HG02678 (cell line): ENCODE data around the gene PNPLA7.
"Not testable (repeated sequence)": the region's sequence is repeated elsewhere in the genome, so short reads cannot be mapped to it uniquely, and the experiment has no call there.

ENCODE experiments used
- ATAC-seq: cut with Tn5 transposase; IDR thresholded peaks from one replicate; pipeline ENCODE4 v1.9.1; 2021; ENCODE audit warnings: mild to moderate bottlenecking, moderate library complexity; ENCODE audit not compliant: unreplicated experiment

PNPLA7 gene

DNA sequence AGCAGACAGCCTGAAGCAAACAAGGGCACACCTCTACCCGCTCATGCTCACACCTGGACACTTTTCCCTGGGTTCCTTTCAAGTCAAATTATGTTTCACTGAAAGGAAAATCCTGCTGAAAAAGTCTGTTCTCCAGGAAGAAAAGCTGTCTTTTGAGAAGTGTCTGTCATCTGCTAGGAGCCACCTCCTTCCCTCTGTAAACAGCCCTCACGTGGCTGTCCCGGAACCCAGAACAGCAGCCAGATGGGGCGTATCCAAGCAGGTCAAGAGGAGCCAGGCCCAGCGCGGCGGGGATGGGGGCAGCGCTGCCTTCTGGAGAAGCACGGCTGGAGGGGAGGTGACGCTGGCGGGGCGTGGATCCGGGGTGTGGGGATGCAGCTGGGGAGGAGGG lies at the start of gene PNPLA7:
Gene PNPLA7, minus strand, starts transcription at position 172 of the 391 bp plus-strand sequence. CDS start 205 bp downstream, outside the sequence.
- ATAC-seq = no peak

DNA sequence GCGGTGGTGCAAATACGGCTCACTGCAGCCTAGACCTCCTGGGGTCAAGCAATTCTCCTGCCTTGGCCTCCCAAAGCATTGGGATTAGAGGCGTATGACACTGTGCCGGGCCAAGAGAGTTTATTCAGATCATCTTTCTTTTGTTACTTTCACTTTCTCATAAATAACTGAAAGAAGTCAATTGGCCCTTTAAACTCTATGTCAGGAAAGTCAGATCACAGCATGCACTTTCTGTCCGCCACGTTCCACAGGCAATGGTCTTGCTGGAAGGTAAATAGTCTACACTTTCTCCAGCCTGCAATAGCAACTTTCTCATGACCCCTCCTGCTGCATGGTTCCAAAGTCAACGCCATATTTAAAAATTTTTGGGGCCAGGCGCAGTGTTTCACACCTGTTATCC lies 48.7 kb upstream of the PNPLA7 start:
- no peak for ATAC-seq

DNA sequence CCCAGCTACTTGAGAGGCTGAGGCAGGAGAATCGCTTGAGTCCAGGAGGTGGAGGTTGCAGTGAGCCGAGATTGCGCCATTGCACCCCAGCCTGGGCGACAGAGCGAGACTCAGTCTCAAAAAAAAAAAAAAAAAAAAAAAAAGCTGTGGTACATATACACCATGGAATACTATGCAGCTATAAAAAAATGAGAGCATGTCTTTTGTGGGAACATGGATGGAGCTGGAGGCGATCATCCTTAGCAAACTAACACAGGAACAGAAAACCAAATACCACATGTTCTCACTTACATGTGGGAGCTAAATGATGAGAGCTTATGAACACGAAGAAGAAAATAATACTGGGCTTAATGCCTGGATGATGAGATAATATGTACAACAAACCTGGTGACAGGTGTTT lies 46.4 kb upstream of the PNPLA7 start:
- not testable (repeated sequence) for ATAC-seq

DNA sequence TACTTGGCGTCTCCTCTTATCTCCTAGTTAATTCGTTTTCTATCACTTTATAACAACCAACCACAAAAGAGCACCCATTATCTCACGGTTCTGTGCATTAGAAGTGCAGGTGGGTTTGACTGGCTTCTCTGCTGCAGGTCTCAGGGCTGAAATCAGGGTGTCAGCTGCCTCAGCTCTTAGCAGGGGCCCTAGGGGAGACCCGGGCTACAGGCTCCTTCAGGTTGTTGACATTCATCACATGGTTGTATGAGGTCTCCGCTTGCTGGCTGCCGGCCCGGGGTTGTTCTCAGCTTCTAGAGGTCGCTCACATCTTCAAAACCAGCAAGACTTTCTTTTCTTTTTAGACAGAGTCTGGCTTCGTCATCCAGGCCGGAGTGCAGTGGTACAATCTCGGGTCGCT lies 43.0 kb upstream of the PNPLA7 start:
- no peak for ATAC-seq

DNA sequence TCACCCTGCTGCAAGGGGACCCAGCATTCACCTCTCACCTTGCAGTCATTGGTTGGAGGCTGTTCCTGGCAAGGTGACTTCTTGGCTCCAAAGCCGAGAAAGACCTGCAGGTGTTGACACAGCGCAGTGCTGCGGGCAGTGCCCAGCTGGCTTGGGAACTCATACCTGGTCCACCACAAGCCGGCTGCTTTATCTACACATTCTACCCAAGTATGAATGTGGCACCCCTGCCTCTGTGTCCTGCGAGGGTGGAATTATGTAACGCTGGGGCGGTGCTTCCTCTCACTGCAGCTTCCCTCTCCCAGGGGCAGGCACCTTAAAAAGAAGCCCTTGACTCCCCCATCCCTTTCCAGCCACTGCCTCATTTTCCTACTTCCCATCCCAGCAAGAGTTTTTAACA lies 42.6 kb upstream of the PNPLA7 start:
- ATAC-seq = no peak

DNA sequence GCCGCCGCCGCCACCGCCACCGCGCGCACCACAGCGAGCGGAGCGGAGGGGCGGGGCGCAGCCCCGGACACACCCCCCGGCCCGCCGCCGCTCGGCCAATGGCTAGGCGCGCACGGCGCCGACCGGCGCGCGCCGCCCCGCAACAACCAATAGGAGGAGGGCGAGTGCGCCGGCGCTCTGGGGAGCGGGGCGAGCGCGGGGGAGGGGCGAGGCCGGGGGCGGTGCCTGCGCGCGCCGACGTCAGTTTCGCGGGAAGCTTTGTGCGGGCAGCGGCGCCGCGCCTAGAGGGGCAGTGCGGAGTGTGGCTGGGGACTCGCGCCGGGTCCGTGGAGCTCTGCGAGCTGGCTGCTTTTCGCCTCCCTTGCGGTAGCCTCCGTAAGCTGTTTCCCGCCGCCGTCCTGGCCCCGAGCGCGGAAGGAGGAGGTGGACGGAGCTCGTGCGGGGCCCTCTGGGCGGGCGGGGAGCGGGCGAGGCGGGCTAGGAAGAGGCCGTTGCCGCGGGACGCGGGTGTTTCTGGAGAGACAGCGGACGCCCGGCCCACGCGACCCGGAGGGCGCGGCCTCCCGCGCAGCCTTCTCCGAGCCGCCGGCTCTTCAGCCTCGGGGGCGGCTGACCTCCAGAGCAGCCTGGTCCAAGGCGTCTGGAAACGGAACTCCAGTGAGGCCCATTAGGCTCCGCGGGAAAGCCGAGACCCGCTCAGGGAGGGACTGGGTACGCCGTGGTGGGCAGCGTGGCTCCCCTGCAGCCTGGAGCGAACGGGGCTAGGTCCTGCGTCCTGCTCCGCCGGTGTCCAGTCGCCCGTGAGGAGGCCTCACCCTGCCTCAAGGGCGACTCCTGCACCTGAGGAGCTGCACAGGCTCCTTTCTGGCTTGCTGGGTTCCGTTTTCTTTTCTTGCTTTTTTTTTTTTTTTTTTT lies 40.5 kb upstream of the PNPLA7 start, which contains the start of gene ZMYND19:
Gene ZMYND19, minus strand, starts transcription at position 44 of the 915 bp plus-strand sequence. CDS start 249 bp downstream, outside the sequence.
- peak; percentile 95 for ATAC-seq

DNA sequence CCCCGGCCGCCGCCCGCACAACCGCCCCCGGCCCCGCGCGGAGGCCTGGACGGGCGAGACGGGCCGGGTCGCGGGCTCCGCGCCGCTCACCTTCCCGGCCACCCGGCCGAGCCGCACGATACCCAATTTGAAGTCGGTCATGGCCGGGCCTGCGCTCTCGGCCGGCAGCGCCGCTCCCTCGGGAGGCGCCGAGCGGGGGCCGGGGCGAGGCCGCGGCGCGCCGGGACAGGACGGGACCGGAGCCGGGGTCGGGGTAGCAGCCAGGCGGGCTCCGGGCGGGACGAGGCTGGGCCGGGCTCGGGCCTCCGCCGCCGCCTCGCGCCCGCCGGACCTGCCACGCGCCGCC lies 39.9 kb upstream of the PNPLA7 start:
- no peak for ATAC-seq

DNA sequence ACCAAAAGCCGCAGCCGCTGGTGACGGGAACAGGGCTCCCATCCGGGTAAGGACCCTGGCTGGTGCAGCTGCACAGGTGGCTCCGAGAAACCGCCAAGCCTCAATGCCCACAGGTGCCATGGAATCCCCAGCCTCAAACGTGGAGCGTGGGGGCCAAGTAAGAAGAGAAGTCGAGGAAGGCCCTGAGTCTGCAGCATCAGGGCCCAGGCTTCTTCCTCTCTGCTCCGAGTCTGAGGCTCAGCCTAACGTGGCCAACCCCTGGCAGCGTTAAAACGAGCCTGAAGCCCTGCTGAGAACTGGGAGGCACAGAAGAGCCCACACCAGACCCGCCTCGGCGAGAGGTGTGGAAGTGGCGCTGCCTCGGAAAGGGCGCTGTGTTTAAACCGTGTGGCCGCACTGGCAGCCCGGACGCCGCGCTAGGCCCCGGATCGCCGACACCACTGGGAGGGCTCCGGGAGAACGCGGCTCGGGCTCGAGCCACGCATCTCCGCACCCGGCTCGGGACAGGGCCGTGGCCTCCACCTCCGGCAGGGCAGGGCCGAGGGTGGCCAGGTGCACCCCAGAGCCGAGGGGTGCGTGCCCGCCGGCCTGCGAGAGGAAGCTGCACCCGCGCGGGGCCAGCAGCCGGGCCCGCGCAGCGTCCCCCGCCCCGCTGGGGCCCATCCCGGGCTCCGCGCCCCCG lies 39.4 kb upstream of the PNPLA7 start:
- ATAC-seq = peak; percentile 10

DNA sequence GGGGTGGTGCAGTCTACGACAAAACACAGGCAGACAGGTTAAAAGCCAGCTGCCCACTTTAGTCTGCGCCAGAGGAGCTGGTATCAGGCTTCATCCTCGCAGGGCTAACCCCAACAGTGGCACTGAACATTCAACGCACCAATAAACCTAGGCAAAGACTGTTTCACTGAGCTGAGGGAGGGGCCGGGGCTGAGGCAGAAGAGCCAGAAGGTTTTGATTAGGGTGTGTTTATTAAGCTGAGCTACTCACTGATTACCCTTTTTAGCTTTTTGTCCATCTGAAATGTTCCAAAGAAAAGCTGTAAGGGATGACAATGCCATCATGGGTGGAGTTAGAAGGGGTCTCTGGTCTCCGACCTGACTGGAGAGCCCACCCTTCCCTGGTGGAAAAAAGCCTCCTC lies 38.7 kb upstream of the PNPLA7 start:
- no peak for ATAC-seq

DNA sequence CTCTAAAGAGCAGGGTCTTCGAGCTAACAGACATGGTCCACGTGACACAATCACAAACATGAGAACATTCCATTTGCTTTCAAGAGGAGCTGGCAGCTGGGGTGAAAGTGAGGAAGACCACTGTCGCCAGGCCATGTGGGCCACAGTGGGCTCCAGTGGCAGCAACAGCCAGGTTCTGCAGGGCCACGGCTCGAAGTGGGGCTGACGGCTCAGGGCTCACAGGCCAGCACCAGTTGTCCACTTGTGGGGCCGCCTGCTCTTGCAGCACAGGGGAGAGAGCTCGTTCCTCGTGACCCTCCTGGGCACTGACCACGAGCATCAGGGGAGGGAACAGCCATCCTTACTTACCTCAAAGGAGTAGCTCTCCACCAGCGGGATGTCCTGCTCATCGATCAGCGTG lies 38.1 kb upstream of the PNPLA7 start:
- ATAC-seq = no peak

DNA sequence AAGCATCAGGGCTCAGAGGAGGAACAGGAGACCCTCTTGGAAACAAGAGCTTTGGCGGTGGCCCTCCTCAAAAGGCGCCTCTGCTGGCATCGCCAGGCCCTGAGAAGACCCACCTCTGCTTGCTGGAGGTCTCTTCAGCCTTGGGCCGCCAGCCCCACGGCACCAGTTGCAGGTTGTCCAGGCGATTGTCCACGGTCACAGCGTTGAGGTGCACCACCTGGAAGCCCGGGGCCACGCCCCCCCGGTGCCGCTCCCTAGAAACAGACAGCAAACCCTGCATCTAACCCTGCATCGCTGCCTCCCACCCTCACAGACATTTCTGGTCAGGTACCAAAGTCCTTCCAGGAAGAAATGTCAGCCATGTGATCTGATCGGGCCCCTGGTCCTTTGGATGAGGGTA lies 36.7 kb upstream of the PNPLA7 start:
- no peak for ATAC-seq

DNA sequence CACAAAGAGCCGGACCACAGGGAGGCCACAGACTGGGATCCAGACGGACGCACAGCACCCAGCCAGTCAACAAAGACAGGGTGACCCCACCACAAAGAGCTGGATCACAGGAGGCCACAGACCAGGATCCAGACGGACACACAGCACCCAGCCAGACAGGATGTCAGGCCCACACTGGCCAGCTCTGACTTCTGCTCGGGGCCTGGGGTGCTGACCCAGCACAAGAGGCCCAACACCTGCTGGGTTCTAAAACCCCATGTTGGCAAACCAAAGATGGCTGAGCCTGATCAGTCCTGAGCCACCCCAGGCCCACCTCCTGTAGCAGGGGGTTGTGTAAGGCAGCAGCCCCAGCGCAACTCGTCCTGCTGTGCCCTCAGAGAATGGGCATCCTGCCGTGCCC lies 33.8 kb upstream of the PNPLA7 start:
- ATAC-seq = no peak

DNA sequence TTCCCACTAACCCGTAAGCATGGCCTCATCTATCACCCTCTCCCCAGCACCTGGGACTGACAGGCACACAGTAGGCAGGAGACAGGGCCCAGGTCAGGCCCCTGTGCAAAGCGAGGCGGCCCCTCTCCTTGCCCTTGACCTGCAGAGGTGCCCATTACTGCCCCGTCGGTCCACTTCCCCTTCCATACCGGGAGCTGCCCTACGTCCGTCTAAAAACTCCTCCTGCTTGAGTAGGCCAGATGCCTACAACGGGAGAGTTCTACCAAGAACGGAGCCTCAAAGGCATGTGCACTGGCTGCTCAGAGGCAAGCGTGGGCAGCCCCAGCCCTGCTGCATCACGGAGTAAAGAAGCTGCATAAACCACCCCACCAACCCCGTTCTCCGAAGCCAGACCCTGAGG lies 33.1 kb upstream of the PNPLA7 start:
- no peak for ATAC-seq

DNA sequence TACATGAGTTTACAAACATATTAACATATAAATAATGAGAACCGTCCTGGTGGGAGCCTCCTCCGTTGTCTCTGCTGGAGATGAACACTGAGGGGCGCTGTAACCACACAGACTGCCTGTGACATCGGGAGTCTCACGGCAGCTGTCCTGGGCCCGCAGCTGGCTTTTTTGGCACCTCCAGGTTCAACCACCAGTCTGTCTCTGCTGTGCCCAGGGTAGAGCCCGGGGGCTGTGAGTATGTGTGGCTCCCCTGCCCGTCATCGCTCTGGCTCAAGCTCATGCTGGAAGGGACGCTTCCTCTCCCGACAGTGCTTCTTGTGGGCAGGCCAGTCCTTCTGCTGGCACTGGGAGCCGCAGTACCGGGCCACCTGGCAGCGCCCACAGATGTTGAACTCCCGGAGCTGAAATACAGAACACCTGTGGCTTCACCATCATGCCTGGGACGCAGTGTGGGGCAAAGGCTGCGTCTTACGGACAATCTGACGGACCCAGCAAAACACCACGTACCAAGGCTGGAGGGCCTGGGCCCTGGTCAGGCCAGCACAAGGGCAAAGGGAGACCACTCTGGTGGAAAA lies 32.2 kb upstream of the PNPLA7 start:
- no peak for ATAC-seq

DNA sequence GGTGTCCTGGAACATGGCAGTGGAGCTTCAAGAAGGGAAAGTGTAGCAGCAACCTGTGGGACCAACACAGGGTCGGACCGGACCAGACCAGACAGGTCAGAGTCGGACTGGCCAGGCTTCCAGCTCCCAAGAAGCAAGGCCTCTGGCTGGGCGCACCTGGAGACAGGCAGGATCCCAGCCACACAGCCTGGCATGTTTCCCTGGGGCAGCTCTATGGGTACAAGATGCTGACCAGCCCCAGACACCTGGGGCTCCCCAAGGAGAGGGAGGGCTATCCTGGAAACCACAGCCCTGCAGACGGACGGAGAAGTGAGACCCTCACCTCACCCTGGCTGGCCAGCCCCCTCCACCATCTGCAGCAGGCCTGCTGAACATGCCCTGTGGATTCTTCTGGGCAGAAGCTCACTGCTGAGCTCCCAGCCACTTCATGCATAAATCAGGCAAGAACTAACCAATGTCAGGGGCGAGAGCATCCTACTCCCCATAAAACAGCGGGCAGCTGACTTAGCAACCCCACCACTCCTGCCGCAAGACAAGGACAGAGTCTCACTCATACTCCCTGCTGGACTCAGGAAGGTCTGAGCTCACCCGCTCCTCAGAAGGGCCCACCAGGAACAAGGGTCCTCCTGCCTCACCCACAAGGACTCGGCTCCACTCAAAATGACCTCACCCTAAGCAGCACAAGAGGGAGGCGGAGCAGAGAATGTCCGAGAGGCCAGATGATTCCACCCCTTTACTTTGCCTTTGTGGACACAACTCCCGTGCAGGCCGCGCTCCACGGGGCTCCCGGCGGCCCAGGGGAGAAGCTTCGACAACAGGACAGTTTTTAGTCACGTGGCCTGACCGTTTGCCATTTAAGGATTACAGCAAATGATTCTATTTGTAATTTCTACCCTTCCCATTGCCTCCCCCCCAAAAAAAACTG lies 31.4 kb upstream of the PNPLA7 start:
- no peak for ATAC-seq

DNA sequence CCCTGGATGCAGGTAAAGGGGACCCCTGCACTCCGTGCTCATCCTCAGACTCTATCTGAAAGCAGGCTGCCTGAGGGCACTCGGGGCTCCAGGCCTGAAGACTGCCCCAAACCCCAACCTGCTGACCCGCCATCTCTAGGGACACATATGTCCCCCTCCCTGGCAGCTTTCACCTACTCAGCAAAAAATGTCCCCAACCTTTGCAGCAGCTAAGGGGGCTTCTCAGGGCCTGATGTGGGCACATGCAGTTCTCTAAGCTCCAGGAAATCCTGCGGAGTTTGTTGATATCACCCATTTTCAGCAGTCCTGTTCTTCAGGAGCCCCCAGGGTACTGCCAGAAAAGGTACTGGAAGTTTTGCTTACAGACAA lies 30.7 kb upstream of the PNPLA7 start:
- ATAC-seq = no peak

DNA sequence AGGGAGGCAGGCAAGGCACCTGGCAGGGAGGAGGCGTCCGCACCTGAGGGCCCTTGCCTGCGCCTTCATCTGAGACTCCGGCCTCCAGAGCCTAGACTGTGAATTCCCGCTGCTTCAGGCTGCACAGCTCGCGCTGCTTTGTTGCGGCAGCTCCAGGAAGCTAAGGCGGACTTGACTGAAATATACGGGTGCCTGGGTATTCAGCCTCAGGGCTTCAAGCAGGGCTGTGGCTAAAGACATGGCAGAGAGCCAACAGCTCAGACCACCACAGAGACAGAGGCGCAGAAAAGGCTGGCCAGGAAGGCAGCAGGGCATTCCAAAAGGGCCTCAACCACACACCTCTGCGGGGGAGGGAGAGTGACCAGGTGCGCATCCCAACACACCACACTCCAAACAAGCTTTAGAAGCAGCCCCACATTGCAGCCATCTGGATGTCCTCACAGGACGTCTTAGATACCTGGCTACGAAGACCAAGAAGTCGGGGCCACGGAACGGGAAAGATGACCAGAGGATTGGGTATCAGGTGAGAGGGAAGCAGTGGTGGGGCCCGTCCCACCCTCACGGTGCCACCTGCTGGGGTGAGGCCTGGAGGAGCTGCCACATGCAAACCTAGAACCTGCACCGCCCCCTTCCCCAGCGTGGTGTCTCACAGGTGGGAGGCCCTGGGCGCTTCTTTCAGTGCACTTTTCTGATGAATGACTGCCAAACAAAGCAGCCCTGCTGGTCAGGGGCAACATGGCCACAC lies 30.2 kb upstream of the PNPLA7 start:
- no peak for ATAC-seq

DNA sequence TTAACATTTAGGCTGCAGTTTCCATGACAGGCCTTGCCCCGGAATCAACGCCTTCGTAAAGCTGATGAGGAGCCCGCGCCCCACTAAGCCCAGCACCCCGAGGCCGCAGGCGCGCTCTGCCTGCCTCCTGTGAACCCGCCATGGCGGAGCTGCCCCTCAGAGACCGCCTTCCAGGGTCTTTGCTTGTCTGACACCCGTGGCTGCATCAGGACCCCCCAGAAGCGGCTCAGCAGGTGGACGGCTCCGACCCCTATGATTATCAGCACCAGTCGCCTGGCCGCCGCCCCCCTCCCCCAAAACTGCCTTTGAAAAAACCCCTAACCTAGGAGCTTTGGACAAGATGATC lies 29.0 kb upstream of the PNPLA7 start:
- no peak for ATAC-seq

DNA sequence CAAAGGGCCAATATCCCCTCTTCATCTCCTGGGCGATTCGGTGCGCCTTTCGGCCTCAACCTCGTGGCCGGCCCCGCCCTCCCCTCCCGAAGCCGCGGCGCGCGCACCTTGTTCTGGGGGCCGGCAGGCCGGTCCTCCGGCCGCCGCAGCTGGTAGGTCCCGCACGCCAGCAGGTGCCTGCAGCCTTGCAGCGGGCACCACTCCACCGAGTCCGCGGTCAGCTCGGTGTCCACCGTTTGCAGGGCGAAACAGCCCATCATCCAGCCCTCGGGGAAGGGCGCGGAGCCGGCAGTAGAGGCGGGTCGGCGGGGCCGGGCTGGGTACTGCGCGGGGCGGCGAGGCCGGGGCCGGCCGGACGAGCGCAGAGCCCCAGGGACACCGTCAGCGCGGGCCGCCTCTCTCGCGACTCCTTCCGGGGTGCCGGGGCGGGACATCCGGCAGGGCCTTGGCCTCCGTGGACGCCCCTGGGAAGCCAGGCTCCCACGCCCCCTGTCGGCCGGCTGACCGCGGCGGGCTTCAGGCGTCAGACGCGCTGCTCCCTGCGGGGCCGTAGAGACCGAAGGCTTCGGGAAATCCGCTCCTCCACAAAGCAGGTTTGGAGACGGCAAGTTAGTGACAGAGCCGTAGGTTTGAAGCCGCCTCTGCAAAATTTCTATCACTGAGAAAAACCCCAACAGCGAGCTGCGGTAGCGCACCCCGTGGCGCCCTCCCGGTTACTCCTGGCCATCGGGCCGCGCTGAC lies 28.5 kb upstream of the PNPLA7 start, which contains the start of gene DPH7:
Gene DPH7, minus strand, starts transcription at position 408 of the 741 bp plus-strand sequence. Its CDS starts 148 bp downstream, at position 260.
- peak; percentile 91 for ATAC-seq
